GM18867 (cell line): ENCODE data around the gene AMFR.

Experiments used
- ATAC-seq: cut with Tn5 transposase; IDR thresholded peaks from one replicate; pipeline ENCODE4 v1.9.1; 2021; ENCODE audit warnings: mild to moderate bottlenecking, moderate library complexity; ENCODE audit not compliant: unreplicated experiment

The AMFR gene

GRCh38 chr16:56349086-56349415 lies 76.3 kb downstream of the AMFR start:
- ATAC-seq, result no peak

- ATAC-seq, result no peak
Measured at GRCh38 chr16:56348168-56349085, 76.9 kb downstream of the AMFR start.

DNA sequence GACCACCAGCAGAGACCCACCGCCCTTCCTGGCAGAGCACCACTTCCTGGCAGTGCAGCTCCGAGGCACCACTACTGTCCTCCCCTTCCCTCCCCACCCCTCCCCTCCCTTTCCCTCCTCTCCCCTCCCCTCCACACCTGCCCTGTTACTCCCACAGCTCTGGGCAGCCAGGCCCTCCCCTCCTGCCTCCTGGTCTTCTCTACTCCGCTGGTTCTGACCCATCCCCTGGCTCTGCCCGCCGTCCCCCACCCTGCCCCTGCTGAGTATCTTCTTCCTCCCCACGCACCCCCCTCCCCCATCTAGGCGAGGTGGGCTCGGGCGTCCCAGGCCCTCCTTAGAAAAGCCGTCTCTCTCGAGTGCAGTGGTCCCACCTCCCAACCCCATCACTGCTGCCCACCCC lies 77.7 kb downstream of the AMFR start:
- no peak for ATAC-seq

DNA sequence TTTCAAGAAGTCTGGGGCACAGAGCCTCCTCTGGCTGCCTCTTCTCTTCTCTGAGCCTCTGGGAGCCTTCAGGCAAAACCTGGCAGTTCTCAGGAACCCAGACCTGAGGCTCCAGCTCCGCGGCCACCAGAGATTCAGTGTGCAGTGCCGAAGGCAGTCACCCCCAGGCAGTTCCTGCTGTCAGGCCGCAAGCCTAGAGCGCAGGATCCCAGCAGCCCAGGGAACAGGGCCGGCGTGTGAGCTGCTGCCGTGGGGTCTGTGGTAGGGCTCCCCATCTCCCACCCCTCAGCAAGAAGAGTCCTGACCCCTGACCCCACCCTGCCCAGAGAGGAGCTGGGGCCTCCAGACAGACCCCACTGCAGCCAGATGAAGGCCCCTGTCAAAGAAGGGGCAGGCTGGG lies 78.2 kb downstream of the AMFR start:
- ATAC-seq, result no peak

DNA sequence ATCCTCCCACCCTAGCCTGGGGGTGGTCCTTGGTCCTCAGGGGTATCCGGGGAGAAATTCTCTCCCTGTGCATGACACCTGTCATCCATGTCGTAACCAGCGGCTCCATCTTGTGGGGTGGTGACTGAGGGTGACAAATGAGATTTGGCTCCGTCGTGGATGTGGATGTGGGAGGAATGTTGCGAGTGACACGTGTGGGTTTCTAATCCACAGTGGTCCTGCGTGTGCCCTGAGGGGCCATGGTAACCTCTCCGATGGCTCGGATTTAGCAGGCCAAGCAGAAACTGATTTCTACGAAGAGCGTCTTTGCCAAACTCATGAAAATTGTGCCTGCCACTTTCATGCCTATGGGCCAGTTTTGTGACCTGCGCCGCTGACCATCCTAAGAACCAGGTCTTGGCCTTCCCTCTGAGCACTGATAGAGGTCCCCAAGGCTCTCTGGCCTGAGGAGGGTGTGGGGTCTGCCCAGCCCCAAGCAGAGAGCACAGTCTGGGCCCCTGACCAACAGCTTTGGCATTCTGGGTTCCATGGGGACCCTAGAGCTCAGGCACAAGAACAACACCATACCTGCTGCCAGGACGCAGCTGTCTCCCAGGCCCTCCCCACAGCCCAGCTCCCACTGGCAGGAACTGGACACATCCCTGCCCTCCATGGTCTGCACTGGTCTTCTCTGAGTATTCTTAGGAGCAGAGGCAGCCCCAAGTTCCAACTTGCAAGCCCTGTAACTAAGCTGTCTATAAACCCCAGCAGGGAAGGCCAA lies 79.0 kb downstream of the AMFR start:
- ATAC-seq, result no peak

DNA sequence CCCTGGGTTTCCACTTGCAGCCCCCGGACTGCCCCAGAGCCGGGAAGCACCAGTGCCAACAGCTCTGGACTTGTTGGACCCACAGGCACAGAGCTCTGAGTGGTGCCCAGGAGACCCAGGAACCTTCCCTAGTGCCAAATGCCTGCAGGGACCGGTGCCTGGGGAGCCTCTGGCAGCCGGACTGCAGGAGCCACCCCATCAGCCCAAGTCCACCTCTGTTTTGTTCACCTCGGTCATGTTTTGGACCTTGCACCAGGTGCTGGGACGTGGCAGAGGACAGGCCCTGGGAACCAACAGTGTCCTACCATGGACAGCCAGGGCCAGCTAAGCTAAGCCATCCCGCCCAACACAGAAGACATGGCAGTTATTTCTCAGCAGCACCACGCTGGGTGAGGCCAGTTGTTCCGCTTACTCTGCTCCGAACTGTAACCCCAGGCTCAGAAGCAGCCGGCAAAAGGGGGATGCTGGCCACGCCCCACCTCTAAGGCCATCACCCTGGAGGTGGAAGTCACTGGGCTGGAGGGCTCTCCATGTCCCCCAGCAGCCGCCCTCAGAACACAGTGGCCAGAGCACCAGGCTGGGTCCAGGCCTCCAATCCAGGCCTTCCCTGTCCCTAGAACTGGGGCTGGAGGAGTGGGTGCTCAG lies 79.8 kb downstream of the AMFR start:
- ATAC-seq, result no peak

DNA sequence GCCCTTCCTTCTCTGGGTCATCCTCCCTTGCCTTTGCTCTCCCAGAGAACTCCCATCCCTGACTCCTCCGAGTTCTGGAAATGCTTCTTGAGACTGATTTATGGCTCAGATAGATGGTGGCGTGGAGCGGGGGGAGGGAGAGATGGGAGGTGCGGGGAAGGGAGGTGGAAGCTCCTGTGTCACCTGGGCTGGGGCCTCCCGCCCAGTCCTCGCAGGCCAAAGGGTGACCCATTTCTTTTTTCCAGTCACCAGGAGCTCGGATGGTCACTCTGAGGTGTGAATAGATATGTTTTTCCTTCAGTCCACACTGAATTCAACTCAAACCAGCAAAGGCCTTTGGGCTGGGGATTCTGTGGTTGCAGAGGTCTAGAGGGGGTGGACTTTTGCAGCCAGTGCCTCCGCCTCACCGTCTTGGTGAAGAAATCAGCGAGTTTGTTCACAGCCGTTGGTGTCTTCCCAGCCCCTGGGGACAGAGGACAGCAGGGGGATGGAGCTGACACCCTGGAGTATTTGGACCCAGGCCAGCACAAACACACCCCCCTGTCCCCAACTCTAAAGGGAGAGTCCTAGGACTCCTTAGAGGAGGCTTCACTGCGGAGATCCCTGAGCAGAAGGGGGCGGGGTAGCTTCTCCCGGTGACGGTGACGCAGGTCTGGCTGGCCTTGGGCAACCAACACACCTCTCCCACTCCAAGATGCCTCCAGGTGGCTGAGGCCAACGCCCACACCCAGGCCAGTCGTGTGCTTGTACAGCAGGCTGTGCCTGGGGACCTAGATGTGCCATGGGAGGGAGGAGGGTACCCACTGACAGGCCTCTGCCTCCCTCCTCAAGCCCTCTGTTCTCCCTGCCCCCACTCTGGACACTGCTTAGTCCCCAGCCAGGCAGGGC lies 80.6 kb downstream of the AMFR start:
- ATAC-seq, result no peak

DNA sequence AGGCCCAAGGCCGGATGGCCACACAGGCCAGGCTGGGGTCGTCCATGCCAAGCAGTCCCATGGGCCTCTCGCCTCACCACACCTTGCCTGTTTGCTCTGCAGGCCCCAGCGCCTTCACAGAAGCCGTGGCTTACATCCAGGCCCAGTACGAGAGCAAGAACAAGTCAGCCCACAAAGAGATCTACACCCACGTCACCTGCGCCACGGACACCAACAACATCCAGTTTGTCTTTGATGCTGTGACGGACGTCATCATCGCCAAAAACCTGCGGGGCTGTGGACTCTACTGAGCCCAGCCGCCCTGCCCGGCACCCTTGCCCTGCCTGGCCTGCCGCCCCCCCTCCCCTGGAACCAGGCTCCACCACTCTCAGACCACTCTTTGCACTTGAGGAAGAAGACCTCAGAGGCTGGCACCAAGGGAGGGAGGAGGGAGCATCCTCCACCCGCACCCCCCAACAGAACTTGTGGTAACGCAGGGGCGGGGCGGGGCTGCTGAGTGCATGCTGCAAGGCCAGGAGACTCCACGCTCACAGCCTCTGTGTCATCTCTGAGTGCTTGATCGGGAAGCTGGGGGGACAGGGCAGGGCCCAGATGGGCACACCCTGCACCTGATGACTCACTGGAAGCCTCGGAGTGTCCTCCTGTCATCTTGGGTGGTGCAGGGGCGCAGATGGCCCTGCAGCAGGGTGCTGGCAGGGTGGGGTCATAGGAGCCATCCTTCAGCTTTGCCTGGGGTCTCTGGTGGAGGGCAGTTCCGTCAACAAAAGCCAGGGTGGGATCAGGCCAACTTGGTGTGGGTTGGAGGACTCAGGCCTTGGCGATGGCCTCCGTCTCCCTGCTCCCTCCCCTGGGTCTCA lies 81.5 kb downstream of the AMFR start:
- ATAC-seq, result no peak

DNA sequence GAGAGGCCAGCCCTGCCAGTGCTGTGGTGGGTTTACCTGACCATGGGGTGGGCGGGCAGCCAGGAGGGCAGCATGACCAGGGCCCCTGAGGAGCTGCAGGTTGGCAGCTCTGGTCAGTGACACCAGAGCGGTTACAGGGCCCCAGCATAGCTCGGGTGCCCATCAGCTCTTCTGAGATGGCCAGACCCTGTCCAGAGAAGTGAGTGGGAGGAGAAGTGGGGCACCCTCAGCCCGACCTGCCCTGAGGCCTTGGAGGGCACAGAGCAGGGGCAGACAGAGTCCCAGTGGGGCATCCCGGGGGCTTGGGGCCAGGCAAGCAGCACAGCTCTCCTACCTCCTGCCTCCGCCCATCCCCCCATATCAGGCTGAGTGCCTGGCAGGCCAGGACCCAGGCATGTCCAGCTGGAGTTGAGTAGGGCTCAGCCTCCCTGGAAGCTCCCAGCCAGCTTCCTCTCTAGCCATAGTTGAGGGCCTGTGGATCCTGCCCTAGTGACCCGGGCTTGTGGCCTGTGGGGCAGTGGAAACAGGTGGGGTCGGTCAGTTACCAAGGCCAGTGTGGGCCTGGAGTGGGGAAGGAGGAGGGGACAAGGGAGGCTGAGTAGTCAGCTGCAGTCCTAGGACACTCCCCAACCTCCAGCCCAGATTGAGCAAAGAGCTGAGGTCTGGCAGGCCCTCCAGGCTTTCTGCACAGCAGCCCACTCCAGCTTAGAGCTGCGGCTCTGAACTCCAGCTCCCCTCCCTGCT lies 83.5 kb downstream of the AMFR start:
- ATAC-seq, result no peak

GRCh38 chr16:56340864-56341365 lies 84.4 kb downstream of the AMFR start:
- ATAC-seq, result no peak

GRCh38 chr16:56340416-56340815 lies 84.9 kb downstream of the AMFR start:
- ATAC-seq, result no peak

GRCh38 chr16:56339431-56340195 lies 85.7 kb downstream of the AMFR start:
- ATAC-seq, result no peak

DNA sequence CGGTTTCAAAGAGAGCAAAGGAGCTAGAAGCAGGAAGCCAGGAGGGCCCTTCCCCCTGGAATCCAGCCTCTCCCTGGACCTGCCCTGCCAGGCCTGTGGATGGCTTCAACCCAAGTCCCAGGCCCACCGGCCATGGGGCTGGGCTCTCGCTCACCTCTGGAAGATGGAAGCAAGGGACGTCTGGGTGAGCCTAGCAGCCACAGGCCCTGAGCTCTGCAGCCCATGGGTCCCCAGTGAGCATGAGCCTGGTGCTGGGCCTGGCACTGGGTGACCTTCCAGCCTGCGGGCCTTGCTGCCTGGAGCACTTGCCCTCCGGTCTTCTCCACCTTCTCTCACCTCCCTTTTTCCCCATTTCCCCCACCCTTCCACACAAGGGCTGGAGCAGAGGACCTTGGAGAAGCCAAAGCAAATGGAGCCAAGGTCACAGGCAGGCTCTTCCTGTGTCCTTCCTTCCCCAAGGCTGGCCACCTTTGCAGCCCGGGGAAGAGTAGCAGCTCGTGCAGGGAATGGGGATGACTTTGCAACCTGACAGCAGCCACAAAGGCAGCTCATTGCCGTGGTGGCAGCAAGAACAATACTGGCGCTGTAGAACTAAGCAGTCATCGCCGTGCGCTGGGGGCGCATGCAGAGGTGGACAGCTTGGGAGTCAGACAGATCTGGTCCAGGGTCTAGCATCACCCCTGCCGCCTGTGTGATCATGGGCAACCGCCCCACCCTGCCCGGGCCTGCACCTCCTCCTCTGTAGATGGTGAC lies 86.6 kb downstream of the AMFR start:
- no peak for ATAC-seq

DNA sequence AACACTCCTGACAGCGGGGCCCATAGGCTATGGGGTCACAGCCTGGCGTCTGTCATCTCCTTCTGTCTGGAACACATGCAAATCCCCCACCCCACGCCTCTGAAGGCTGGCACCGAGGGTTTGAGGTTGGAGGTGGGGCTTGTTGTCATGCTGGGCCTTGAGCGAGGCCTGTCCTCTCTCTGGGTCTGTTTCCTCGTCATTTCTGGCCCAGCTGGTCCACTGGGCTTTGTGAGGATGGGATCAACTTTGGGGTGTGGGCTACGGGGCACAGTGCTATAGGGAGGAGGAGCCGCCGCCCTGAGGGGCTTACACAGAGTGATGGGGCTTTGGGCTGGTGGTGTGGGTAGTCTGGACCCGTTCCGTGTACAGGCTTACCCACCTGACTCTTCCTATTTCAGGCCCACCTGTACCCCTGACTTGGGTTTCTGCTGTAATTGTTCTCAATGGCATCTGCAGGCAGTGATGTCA lies 87.5 kb downstream of the AMFR start:
- no peak for ATAC-seq

DNA sequence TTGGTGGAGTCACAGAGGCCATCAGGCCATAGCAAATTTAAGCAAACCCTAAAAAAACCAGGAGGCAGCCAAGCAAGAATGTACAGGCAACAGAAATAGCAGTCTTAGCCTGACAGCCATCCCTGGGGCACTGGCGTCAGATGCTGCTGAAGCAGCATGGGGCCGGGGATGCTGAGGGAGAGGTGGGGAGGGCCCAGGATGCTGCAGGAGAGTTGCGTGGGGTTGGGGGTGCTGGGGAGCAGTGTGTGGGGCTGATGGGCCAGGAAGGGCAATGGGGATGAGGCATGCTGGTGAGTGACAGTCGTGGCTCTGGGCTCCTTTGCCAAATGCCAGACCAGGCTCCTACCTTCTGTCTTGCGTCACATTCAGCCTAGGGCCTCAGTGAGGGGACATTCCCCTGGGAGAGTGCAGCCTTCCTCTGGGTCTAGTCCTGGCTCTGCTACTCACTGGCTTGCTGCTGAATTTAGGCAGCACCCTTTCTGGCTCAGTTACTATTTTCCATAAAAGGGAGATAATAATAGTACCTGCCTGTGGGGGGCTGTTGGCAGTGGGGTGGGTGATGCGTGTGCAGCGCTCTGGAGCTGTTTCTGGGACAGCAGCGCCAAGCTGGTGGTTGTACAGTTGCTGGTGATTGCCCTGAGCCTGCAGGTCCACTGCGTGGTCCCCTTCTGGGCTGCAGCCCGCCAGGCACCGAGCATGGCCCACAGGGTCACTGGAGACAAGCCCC lies 88.1 kb downstream of the AMFR start:
- ATAC-seq, result no peak

GRCh38 chr16:56336711-56337110 lies 88.6 kb downstream of the AMFR start:
- no peak for ATAC-seq
